Fibroblast of lung (primary cell): Measurements from ENCODE around the gene LRP1-AS.

Experiments
- CTCF ChIP-seq, 2 donors: IDR thresholded peaks in 1 of 2; conservative IDR thresholded peaks in 1 of 2; 1 replicate in 1 of 2; 2 replicates in 1 of 2; pipeline ENCODE4 v1.5.1; 2011 to 2012; ENCODE audit warnings: low read length in 2 of 2, control low read depth in 1 of 2, inconsistent platforms in 1 of 2, low read depth in 1 of 2, mild to moderate bottlenecking in 1 of 2
- EZH2 ChIP-seq: IDR thresholded peaks from 2 replicates; pipeline ENCODE4 v1.5.1; 2012; ENCODE audit warnings: low read length, control low read depth, mild to moderate bottlenecking; ENCODE audit errors: missing control alignments

- TF ChIP-seq CTCF (conservative IDR thresholded peaks at IDR 0.05 in 1 of 2, IDR thresholded peaks at IDR 0.05 in 1 of 2; ENCODE audit: low read depth in 1 of 2, low read length in 2 of 2) (peak in 1 of 2 donors; percentile 1), EZH2 (no peak)
These were observed 1.2 kb upstream of the LRP1-AS start for GRCh38 chr12:57148469-57149244.
